GM12873 (cell line): ENCODE measurements around the gene RHOF.

Experiments used
- TF ChIP-seq, protein P1 (sequence below): IDR thresholded peaks from 2 replicates; pipeline ENCODE4 v1.5.1; 2012; ENCODE audit warnings: low read depth, mild to moderate bottlenecking, moderate library complexity, low read length, control low read depth; ENCODE audit not compliant: insufficient read depth; ENCODE audit errors: missing control alignments

RHOF gene

DNA sequence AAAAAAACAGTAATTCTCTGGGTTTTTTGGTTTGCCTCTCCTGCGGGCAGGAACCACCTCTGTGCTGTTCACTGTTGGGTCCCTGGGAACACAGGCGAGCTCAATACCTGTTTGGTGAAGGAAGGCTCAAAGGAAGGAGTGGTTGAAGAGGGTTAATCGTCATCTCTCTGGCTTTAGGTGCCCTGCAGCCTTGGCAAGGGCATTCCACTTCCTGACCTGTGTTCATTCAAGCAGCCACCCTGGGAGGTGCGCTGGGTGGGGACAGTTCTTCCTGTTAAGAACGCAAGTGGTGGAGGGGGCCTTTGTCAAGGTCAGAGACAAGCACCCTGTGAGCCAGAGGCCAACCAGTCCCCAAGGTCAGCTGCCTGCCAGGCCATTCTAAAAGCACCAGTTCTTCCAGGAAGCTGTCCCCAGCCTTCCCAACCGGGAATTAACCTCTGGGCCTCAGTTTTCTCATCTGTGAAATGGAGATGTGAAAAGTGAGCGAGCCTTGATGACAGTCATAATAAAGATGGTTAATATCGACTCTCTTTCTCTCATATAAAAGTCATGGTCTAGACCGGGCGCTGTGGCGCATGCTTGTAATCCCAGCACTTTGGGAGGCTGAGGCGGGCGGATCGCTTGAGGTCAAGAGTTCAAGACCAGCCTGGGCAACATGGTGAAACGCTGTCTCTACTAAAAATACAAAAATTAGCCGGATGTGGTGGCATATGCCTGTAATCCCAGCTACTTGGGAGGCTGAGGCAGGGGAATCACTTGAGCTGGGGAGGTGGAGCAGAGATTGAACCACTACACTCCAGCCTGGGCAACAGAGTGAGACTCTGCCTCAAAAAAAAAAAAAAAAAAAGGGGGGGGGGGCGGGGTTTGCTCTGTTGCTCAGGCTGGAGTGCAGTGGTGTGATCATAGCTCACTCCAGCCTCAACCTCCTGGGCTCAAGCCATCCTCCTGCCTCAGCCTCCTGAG, 6.1 kb downstream of the RHOF start:
- TF ChIP-seq, protein P1, sequence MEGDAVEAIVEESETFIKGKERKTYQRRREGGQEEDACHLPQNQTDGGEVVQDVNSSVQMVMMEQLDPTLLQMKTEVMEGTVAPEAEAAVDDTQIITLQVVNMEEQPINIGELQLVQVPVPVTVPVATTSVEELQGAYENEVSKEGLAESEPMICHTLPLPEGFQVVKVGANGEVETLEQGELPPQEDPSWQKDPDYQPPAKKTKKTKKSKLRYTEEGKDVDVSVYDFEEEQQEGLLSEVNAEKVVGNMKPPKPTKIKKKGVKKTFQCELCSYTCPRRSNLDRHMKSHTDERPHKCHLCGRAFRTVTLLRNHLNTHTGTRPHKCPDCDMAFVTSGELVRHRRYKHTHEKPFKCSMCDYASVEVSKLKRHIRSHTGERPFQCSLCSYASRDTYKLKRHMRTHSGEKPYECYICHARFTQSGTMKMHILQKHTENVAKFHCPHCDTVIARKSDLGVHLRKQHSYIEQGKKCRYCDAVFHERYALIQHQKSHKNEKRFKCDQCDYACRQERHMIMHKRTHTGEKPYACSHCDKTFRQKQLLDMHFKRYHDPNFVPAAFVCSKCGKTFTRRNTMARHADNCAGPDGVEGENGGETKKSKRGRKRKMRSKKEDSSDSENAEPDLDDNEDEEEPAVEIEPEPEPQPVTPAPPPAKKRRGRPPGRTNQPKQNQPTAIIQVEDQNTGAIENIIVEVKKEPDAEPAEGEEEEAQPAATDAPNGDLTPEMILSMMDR: no peak

DNA sequence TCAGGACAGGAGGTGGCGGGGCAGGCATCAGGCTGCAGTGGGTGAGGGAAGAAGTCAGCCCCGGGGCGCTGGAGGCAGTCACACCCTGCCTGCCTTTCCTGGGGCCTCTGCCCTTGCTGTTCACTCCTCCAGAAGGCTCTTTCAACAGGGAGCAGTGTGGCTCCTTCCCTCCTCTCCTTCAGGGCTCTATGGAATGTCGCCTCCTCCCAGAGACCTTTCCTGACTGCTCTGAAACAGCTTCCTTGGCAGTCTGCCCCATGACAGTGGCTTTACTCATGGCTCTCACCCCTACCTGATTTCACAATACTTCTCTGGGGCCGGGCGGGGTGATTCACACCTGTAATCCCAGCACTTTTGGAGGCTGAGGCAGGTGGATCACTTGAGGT, 7.1 kb downstream of the RHOF start:
- TF ChIP-seq, protein P1: no peak

DNA sequence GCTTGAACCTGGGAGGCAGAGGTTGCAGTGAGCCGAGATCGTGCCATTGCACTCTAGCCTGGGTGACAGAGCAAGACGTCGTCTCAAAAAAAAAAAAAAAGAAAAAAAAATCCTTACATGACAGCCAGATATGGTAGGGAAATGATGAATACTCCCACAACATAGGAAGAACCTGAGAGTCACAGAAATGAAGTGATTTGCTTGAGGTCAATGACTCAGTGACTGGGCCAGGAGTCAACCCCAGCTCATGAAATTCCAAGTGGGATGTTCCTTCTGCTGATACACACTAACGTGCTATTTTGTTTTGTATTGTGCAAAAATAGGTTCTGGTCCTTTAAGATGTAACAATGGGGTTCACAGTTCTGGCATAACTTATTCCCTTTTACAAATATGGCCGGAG, 9.0 kb downstream of the RHOF start:
- TF ChIP-seq, protein P1: no peak

DNA sequence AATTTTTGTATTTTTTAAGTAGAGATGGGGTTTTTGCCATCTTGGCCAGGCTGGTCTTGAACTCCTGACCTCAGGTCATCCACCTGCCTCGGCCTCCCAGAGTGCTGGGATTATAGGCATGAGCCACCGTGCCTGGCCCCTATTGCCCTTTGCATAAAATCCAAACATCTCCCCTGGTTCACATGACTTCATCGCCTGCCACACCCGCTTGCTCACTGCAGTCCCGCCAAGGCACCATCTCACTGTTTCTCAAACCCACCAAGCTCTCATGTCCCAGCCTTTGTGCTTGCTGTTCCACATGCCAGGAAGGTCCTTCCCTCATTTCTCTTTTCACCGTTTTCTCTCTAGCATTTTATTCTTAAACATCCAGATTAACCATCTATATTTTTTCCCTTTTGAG, 9.7 kb downstream of the RHOF start:
- TF ChIP-seq, protein P1: no peak

DNA sequence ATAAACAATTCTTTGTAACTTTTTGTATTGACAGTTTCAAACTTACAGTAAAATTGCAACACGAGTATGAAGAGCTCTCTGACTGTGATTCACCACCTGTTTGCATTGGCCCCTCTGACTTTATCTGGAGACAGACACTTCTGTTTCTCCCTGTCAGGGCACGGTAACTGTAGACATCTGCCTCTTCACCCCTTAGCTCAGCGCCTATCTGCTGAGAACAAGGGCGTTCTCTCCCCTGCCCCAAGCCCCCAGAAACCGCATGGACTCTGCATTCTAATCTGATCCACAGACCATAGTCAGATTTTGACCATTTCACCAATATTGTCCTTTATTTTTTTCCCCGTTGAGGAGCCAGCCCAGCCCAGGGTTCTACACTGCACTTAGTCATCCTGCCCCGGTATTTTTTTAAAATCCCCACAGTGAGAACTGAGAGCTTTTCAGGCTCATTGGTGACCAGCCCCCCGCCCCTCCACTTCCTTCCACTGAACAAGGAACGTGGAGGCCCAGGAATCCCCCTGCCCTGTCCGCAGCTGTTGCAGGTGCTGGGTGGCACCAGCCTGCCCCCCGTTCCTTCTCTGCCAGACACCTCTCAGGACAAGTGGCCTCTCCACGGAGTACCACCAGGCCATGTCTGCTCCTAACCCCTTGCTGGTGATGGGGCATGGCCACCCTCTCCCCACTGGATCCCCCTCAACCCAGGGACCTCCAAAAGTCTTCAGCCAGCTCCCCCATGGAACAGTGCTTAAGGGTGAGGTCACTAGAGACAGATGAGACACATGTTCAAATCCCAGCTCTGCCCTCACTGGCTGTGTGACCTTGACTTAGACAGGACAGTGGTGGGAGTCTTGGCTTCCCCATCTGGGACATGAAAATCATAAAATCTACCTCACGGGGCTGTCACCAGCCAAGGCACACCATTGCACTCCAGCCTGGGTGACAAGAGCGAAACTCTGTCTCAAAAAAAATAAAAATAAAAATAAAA, 11.2 kb downstream of the RHOF start:
- TF ChIP-seq, protein P1: no peak

DNA sequence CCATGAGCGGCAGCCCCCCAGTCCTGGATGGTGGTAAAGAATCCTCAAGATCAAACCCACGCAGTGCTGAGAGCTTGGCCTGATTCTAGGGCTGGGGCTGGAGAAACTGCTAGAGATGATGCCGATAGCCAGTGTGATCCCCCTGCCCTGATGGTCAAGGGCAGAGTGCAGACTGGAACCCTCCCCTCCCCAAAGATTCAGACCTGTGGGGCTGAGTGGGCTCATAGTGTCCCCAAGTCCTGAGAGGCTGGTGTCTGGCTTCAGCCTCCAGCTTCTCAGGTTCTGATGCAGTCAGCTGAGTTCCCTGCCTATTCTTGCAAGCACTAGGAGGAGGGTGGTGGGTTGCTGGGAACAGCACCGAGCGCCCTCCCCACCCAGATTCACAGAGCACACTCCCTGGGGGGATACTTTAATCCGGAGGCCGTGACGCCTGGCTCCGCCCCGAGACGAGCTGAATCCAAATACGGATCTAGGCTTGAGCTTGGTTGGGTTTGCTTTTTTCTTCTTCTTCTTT, 11.9 kb downstream of the RHOF start:
- TF ChIP-seq, protein P1: no peak

DNA sequence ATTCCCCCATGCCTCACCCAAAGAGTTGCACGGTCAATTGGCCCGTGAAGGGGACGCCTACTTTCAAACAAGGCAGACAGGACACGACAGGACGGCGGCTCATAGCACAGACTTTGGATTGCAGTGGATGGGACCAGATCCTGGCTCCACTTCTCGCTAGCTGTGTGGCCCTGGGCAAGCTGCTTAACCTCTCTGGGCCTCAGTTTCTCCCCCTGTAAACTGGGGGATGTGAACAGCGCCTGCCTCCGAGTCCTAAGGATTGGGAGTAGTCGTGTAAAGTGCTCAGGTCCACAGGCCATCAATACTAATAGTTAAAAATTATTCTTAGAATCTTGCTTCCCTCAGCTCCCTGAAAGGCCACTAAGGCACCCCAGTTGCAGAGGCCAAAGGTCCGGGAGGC, 13.1 kb downstream of the RHOF start:
- TF ChIP-seq, protein P1: no peak
